CD4-positive, alpha-beta T cell (primary cell): Measurements from ENCODE around the gene MADCAM1. TPM values are rescaled to one million over a fixed set of nuclear protein-coding genes. Genes with fewer than 3 reads are reported as not detected.

Source experiments
- ATAC-seq: fragments of 200-7000 bp; cut with Tn5 transposase; one replicate; pipeline ENCODE4 v1.10.0; 2022; ENCODE audit warnings: mild to moderate bottlenecking; ENCODE audit not compliant: poor library complexity
- CTCF ChIA-PET: fragments of 350-600 bp; sonication (Branson Sonifier 250); formaldehyde crosslinking; loops from one replicate; lab custom pipeline; 2021; ENCODE audit warnings: antibody characterized with exemption, inconsistent platforms; lab: Charles Lee
- POLR2A ChIA-PET: fragments of 350-600 bp; sonication (Branson Sonifier 250); formaldehyde crosslinking; loops from one replicate; lab custom pipeline; 2021; ENCODE audit warnings: antibody characterized with exemption, inconsistent platforms; lab: Charles Lee
- DNase-seq, 14 experiments: peaks; one replicate each; pipeline ENCODE4 v3.0.0-alpha.2; 2013 to 2020; ENCODE audit warnings: mixed read lengths in 2 of 14
- H3K27ac ChIP-seq, 2 donors: one replicate each; pipeline versions ENCODE4 v1.5.1 to v1.7.0; 2013; ENCODE audit warnings: low read length in 2 of 2, low read depth in 1 of 2, mild to moderate bottlenecking in 1 of 2
- H3K27me3 ChIP-seq, 2 experiments: 1 replicate in 1 of 2; 2 replicates in 1 of 2; pipeline versions ENCODE4 v1.6.1 to v1.7.0; 2013; ENCODE audit warnings: low read length in 2 of 2, control low read depth in 1 of 2, mild to moderate bottlenecking in 1 of 2, moderate library complexity in 1 of 2; ENCODE audit not compliant: insufficient read depth in 2 of 2, control insufficient read depth in 1 of 2
- H3K36me3 ChIP-seq: one replicate; pipeline ENCODE4 v1.6.1; 2013; ENCODE audit warnings: low read length, control low read depth; ENCODE audit not compliant: insufficient read depth
- H3K4me1 ChIP-seq: one replicate; pipeline ENCODE4 v1.6.1; 2013; ENCODE audit warnings: low read length, control low read depth; ENCODE audit not compliant: insufficient read depth
- H3K4me3 ChIP-seq: one replicate; pipeline ENCODE4 v1.5.1; 2013; ENCODE audit warnings: mild to moderate bottlenecking, low read length, moderate library complexity
- H3K9me3 ChIP-seq, 2 experiments: 1 replicate in 1 of 2; 2 replicates in 1 of 2; pipeline versions ENCODE4 v1.6.1 to v1.7.0; 2013; ENCODE audit warnings: low read length in 2 of 2, mild to moderate bottlenecking in 2 of 2, control low read depth in 1 of 2, moderate library complexity in 1 of 2; ENCODE audit not compliant: control insufficient read depth in 1 of 2, insufficient read depth in 1 of 2
- H3K27ac Mint-ChIP-seq: one replicate; pipeline ENCODE4 v1.8.0; 2020; ENCODE audit warnings: mixed read lengths
- H3K27me3 Mint-ChIP-seq: one replicate; pipeline ENCODE4 v1.8.0; 2021; ENCODE audit warnings: mixed read lengths
- H3K36me3 Mint-ChIP-seq: one replicate; pipeline ENCODE4 v1.8.0; 2021; ENCODE audit warnings: low read depth, mixed read lengths
- H3K4me1 Mint-ChIP-seq: one replicate; pipeline ENCODE4 v1.8.0; 2021; ENCODE audit warnings: low read depth, mixed read lengths
- H3K4me3 Mint-ChIP-seq: one replicate; pipeline ENCODE4 v1.8.0; 2020; ENCODE audit warnings: mild to moderate bottlenecking, mixed read lengths
- H3K9me3 Mint-ChIP-seq: one replicate; pipeline ENCODE4 v1.8.0; 2020; ENCODE audit warnings: mixed read lengths
- CTCF ChIP-seq: fragments of 200-600 bp; IDR thresholded peaks from one replicate; pipeline ENCODE4 v1.8.0; 2022; ENCODE audit warnings: antibody characterized with exemption, mild to moderate bottlenecking
- intact Hi-C, 2 experiments: fragments of 100-400 bp; cut with DNase I in 1 of 2; cut with micrococcal nuclease in 1 of 2; formaldehyde crosslinking; loops; one replicate each; pipeline versions ENCODE4 v1.15.1 to v1.9.0; 2023 to 2025; cut with DNase I, micrococcal nuclease
- total RNA-seq, 174 experiments: library from RNA in 2 of 174; stranded (reverse) in 2 of 174; gene quantifications; one replicate each; pipeline ENCODE4 v1.2.3 and lab custom pipeline; 2021 to 2026

The MADCAM1 gene
- total RNA-seq, 2 experiments from 2014 or later: 0.20 to 0.91 TPM

DNA sequence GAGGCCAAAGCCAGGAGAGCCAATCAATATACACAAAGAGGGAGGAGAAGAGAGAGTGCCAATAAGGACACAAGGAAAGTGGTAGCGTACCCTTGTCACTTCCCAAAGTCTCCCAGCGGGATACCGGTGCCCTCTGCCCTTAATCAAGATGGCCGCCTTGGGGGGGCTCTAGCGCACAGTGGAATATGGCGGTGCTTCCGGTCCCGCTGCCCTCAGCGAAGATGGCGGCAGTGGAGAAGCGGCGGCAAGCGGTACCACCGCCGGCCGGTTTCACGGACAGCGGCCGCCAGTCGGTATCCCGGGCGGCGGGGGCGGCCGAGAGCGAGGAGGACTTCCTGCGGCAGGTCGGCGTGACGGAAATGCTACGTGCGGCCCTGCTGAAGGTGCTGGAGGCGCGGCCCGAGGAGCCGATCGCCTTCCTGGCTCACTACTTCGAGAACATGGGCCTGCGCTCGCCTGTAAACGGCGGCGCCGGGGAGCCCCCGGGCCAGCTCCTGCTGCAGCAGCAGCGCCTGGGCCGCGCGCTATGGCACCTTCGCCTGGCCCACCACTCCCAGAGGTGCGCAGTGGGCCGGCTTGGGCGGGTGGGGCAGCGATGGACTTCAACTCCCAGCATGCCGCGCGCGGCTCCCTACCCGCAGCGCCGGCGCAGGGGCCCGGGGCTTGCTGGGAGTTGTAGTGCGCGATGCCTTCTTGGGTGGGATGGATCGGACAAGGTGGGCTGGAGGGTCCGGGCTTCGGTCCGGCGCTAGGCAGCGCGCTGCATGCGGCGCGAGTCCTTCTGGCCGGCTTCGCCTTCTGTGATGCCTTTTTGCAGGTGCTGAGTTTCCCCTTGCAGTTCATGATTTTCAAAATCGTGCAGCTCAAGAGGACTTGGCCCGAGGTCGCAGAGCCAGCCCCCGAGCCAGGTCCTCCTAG lies 11.3 kb downstream of the MADCAM1 start, which contains the start of gene TPGS1:
TPGS1 (plus strand) TSS at position 212 of the 918 bp plus-strand sequence; CDS start at position 222, 10 bp downstream.
- peak within 1 kb of the TSS; percentile 98 for H3K4me3 Mint-ChIP-seq
- H3K4me1 ChIP-seq: peaks cover 64% of the 10 kb centered on the region
- no peaks in the 10 kb centered on the region for H3K27me3 ChIP-seq
- ATAC-seq (peak; percentile 49), DNase-seq (peak; percentile 50 to 94 (median 80))
- peak within 1 kb of the TSS; percentile 88 to 99 for H3K27ac ChIP-seq
- ChIA-PET CTCF (interaction anchor here (1.0 to 2.0 kb wide), 13 partner anchors 10 to 172 kb away, joined by 3 to 25 read pairs (median 6); partner anchors contain the start of genes CDC34, MADCAM1 and MIER2), POLR2A (interaction anchor here (0.9 to 2.0 kb wide), 8 partner anchors 10 to 155 kb away, joined by 3 to 34 read pairs (median 4); partner anchors contain the start of genes CDC34 and RNF126)
- H3K36me3 ChIP-seq: peaks cover 9% of the 10 kb centered on the region
- no peaks in the 10 kb centered on the region for H3K9me3 ChIP-seq
- H3K36me3 Mint-ChIP-seq: peaks cover 17% of the 10 kb centered on the region
- H3K27me3 Mint-ChIP-seq: no peaks in the 10 kb centered on the region
- peaks cover 43% of the 10 kb centered on the region for H3K4me1 Mint-ChIP-seq
- intact Hi-C loops: loop anchor here (1.0 to 10.0 kb wide), 7 partner anchors 19 to 290 kb away; partner anchors contain the start of genes BSG (in 2 of the 2), CDC34 (in 1 of the 2), MIER2 (in 1 of the 2) and PLPP2 (in 1 of the 2)
- H3K9me3 Mint-ChIP-seq: no peaks in the 10 kb centered on the region
- peak within 1 kb of the TSS; percentile 91 for H3K4me3 ChIP-seq
- no peak for TF ChIP-seq CTCF
- peak within 1 kb of the TSS; percentile 94 for H3K27ac Mint-ChIP-seq

- ChIA-PET POLR2A (interaction anchor here (3.7 kb wide), 1 partner anchor 12 kb away, joined by 35 read pairs; no protein-coding TSS in a partner anchor), CTCF (no interaction called here)
- H3K27me3 ChIP-seq: no peaks in the 10 kb centered on the region
- Mint-ChIP-seq H3K9me3 (no peaks in the 10 kb centered on the region), H3K27ac (peak overlapping the region; percentile 94), H3K36me3 (peaks cover 17% of the 10 kb centered on the region), H3K27me3 (no peaks in the 10 kb centered on the region), H3K4me3 (peak overlapping the region; percentile 98), H3K4me1 (peaks cover 43% of the 10 kb centered on the region)
- ATAC-seq (no peak), DNase-seq (peak in 1 of 14 experiments; percentile 49)
- H3K4me3 ChIP-seq: peak overlapping the region; percentile 91
- peak overlapping the region; percentile 60 to 88 for H3K27ac ChIP-seq
- H3K36me3 ChIP-seq: peaks cover 9% of the 10 kb centered on the region
- H3K9me3 ChIP-seq: peaks cover 0 to 6% of the 10 kb centered on the region in 2 experiments
- TF ChIP-seq CTCF: no peak
- H3K4me1 ChIP-seq: peaks cover 74% of the 10 kb centered on the region
- intact Hi-C loops: loop anchor here in 1 of 2 experiments (5.0 to 10.0 kb wide), 4 partner anchors 64 to 289 kb away; partner anchors contain the start of genes BSG, MIER2, PLPP2 and PTBP1
Measured at GRCh38 chr19:508204-509150, 12.2 kb downstream of the MADCAM1 start.
